ENCODE measurements around the gene TNFRSF11A.

Gene TNFRSF11A

GRCh38 chr18:62318228-62319180 lies 6.6 kb upstream of the TNFRSF11A start:
- no peak overlapping the region for H3K27ac ChIP-seq (replicated peaks)
- DNase-seq (ENCODE audit: low read depth in 1 of 2, low spot score in 1 of 2), result no peak
- TF ChIP-seq GABPA (IDR thresholded peaks at IDR 0.05; ENCODE audit: low read depth) (no peak), REST (IDR thresholded peaks at IDR 0.05; ENCODE audit: insufficient replicate concordance, low read depth) (no peak), POLR2AphosphoS5 (IDR thresholded peaks at IDR 0.05; ENCODE audit: low read depth) (no peak), SPI1 (IDR thresholded peaks at IDR 0.05; ENCODE audit: borderline replicate concordance, low read depth) (no peak)
- TF ChIP-seq, protein P1, sequence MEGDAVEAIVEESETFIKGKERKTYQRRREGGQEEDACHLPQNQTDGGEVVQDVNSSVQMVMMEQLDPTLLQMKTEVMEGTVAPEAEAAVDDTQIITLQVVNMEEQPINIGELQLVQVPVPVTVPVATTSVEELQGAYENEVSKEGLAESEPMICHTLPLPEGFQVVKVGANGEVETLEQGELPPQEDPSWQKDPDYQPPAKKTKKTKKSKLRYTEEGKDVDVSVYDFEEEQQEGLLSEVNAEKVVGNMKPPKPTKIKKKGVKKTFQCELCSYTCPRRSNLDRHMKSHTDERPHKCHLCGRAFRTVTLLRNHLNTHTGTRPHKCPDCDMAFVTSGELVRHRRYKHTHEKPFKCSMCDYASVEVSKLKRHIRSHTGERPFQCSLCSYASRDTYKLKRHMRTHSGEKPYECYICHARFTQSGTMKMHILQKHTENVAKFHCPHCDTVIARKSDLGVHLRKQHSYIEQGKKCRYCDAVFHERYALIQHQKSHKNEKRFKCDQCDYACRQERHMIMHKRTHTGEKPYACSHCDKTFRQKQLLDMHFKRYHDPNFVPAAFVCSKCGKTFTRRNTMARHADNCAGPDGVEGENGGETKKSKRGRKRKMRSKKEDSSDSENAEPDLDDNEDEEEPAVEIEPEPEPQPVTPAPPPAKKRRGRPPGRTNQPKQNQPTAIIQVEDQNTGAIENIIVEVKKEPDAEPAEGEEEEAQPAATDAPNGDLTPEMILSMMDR (IDR thresholded peaks at IDR 0.05; ENCODE audit: insufficient read depth, low read length), result no peak

DNA sequence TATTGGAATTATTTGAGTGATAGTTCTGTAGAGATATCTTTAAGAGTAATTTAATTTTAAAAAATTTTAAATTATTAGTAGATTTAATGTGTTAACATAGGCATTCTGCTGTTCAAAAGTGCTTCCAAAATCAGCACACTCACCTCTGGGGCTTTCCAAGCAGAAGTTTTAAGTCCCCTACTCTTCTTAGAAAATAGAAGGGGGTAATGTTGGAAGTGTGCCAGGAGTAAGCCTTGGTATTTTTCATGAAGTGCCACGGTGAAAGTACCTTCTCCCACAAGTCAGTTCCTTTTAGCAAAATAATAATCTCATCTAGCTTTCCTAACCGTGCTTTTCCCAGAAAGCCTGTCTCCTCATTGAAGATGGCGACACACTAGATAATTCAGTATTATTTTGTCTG lies 3.9 kb upstream of the TNFRSF11A start:
- H3K27ac ChIP-seq (replicated peaks), result no peak overlapping the region
- TF ChIP-seq GABPA (IDR thresholded peaks at IDR 0.05; ENCODE audit: low read depth) (no peak), REST (IDR thresholded peaks at IDR 0.05; ENCODE audit: insufficient replicate concordance, low read depth) (no peak), SPI1 (IDR thresholded peaks at IDR 0.05; ENCODE audit: borderline replicate concordance, low read depth) (no peak), POLR2AphosphoS5 (IDR thresholded peaks at IDR 0.05; ENCODE audit: low read depth) (no peak)
- TF ChIP-seq, protein P1 (IDR thresholded peaks at IDR 0.05; ENCODE audit: insufficient read depth, low read length), result no peak

More at GRCh38 chr18:62318228-62319180, 6.6 kb upstream of the TNFRSF11A start:
- H3K27me3 ChIP-seq (ENCODE audit: insufficient read depth, poor library complexity, severe bottlenecking), result peaks cover 5% of the 10 kb centered on the region
- H3K4me3 ChIP-seq (replicated peaks; ENCODE audit: insufficient read depth, low read length), result no peak overlapping the region

GRCh38 chr18:62323483-62324180 lies 1.5 kb upstream of the TNFRSF11A start:
- Histone ChIP-seq H3K27me3 (ENCODE audit: insufficient read depth, poor library complexity, severe bottlenecking) (peaks cover 23% of the 10 kb centered on the region), H3K27ac (replicated peaks) (no peak overlapping the region), H3K4me3 (replicated peaks; ENCODE audit: insufficient read depth, low read length) (no peak overlapping the region)
- DNase-seq (ENCODE audit: low read depth in 1 of 2, low spot score in 1 of 2), result no peak
- TF ChIP-seq POLR2AphosphoS5 (IDR thresholded peaks at IDR 0.05; ENCODE audit: low read depth), result no peak
- 0 out of 2 replicates have a peak, but pooled peaks have one; percentile 28 for TF ChIP-seq SPI1 (IDR thresholded peaks at IDR 0.05; ENCODE audit: borderline replicate concordance, low read depth)

More for the DNA sequence above, 3.9 kb upstream of the TNFRSF11A start:
- DNase-seq (ENCODE audit: low read depth in 1 of 2, low spot score in 1 of 2), result no peak
- Histone ChIP-seq H3K4me3 (replicated peaks; ENCODE audit: insufficient read depth, low read length) (no peak overlapping the region), H3K27me3 (ENCODE audit: insufficient read depth, poor library complexity, severe bottlenecking) (peaks cover 6% of the 10 kb centered on the region)

Measured in HL-60 (cell line).